ENCODE results near the gene TMEM80.
A peak's percentile ranks its signal among the peaks of the same experiment; 100 is the strongest.

- no peak for TF ChIP-seq CTCF (IDR thresholded peaks at IDR 0.05)
- TF ChIP-seq POLR2AphosphoS5 (IDR thresholded peaks at IDR 0.05) = peak; percentile 22
These were observed 403 bp upstream of the TMEM80 start for GRCh38 chr11:695288-695537.
